HepG2 (cell line): ENCODE data around the gene NEURL3.

Source experiments
- BHLHE40 ChIP-seq: IDR thresholded peaks from 2 replicates; pipeline ENCODE4 v1.6.1; 2011; ENCODE audit warnings: low read length, improper control_type of control experiment
- CBX1 ChIP-seq: IDR thresholded peaks from one replicate; pipeline ENCODE4 v1.6.1; 2016; ENCODE audit warnings: antibody characterized with exemption, low read depth
- CTCF ChIP-seq: sonication (generic); formaldehyde crosslinking; IDR thresholded peaks from 2 replicates; pipeline ENCODE4 v1.5.0; 2020; ENCODE audit warnings: mild to moderate bottlenecking, missing genetic modification reagents, moderate library complexity
- POLR2G ChIP-seq: fragments of 200-400 bp; formaldehyde crosslinking; IDR thresholded peaks from 2 replicates; pipeline ENCODE4 v1.6.1; 2018; ENCODE audit warnings: mild to moderate bottlenecking, low read depth, low read length, moderate library complexity
- RFX5 ChIP-seq: IDR thresholded peaks from 2 replicates; pipeline ENCODE4 v1.6.1; 2011; ENCODE audit warnings: low read depth, low read length, improper control_type of control experiment
- SKIL ChIP-seq: sonication (generic); formaldehyde crosslinking; IDR thresholded peaks from 2 replicates; pipeline ENCODE4 v1.8.0; 2022; ENCODE audit warnings: missing genetic modification reagents, mild to moderate bottlenecking, moderate library complexity, borderline replicate concordance
- ZNF597 ChIP-seq: sonication (generic); formaldehyde crosslinking; IDR thresholded peaks from 2 replicates; pipeline ENCODE4 v1.5.0; 2020; ENCODE audit warnings: missing genetic modification reagents

- no peak for TF ChIP-seq RFX5
- TF ChIP-seq POLR2G = no peak
- no peak for TF ChIP-seq CTCF (CRISPR knock-in tag)
- TF ChIP-seq ZNF597 (CRISPR knock-in tag) = no peak
- TF ChIP-seq BHLHE40 = no peak
- no peak for TF ChIP-seq CBX1
- no peak for TF ChIP-seq SKIL (CRISPR knock-in tag)
Measured at GRCh38 chr2:96489261-96489660, 15.9 kb downstream of the NEURL3 start.
